HepG2 (cell line): ENCODE results near the gene GDF7. TPM values are rescaled to one million over a fixed set of nuclear protein-coding genes. Genes with fewer than 3 reads are reported as not detected.

Source experiments
- ADNP ChIP-seq: sonication (generic); formaldehyde crosslinking; IDR thresholded peaks from 2 replicates; pipeline ENCODE4 v1.4.0; 2020; ENCODE audit warnings: missing genetic modification reagents
- BCL3 ChIP-seq: sonication (generic); formaldehyde crosslinking; IDR thresholded peaks from 2 replicates; pipeline ENCODE4 v1.5.1; 2020; ENCODE audit warnings: mild to moderate bottlenecking, missing genetic modification reagents, moderate library complexity
- CBFB ChIP-seq: sonication (generic); formaldehyde crosslinking; IDR thresholded peaks from 2 replicates; pipeline ENCODE4 v1.4.0; 2020; ENCODE audit warnings: missing genetic modification reagents
- E2F2 ChIP-seq: sonication (generic); formaldehyde crosslinking; IDR thresholded peaks from 2 replicates; pipeline ENCODE4 v1.4.0; 2020; ENCODE audit warnings: missing genetic modification reagents, borderline replicate concordance
- ERF ChIP-seq: IDR thresholded peaks from 2 replicates; pipeline ENCODE4 v1.6.1; 2018; ENCODE audit warnings: missing biosample characterization, missing genetic modification reagents
- MXI1 ChIP-seq: IDR thresholded peaks from 3 replicates; pipeline ENCODE4 v1.6.1; 2012; ENCODE audit warnings: low read depth, low read length, inconsistent platforms, borderline replicate concordance
- NCOA1 ChIP-seq: sonication (generic); formaldehyde crosslinking; IDR thresholded peaks from 2 replicates; pipeline ENCODE4 v1.9.0; 2021; ENCODE audit warnings: missing genetic modification reagents
- PAWR ChIP-seq: sonication (generic); formaldehyde crosslinking; IDR thresholded peaks from 2 replicates; pipeline ENCODE4 v1.4.0; 2020; ENCODE audit warnings: missing genetic modification reagents, mild to moderate bottlenecking, borderline replicate concordance
- PHB2 ChIP-seq: fragments of 450-650 bp; IDR thresholded peaks from 2 replicates; pipeline ENCODE4 v1.6.1; 2018; ENCODE audit not compliant: partially characterized antibody
- RFX1 ChIP-seq: fragments of 450-650 bp; IDR thresholded peaks from 2 replicates; pipeline ENCODE4 v1.6.1; 2017
- SETDB1 ChIP-seq: sonication (generic); formaldehyde crosslinking; IDR thresholded peaks from 2 replicates; pipeline ENCODE4 v1.5.1; 2020; ENCODE audit warnings: missing genetic modification reagents, mild to moderate bottlenecking, borderline replicate concordance
- SMAD1 ChIP-seq: sonication (generic); formaldehyde crosslinking; IDR thresholded peaks from 2 replicates; pipeline ENCODE4 v1.4.0; 2020; ENCODE audit warnings: missing genetic modification reagents, low read depth, mild to moderate bottlenecking, borderline replicate concordance
- SP1 ChIP-seq, 2 experiments: fragments of 450-650 bp in 1 of 2; sonication (generic) in 1 of 2; formaldehyde crosslinking in 1 of 2; IDR thresholded peaks; 2 replicates each; pipeline versions ENCODE4 v1.4.0 to v1.6.1; 2016 to 2020; ENCODE audit warnings: missing genetic modification reagents in 1 of 2
- SP4 ChIP-seq: sonication (generic); formaldehyde crosslinking; IDR thresholded peaks from 2 replicates; pipeline ENCODE4 v1.8.1; 2023; ENCODE audit warnings: mild to moderate bottlenecking, missing genetic modification reagents
- SRSF4 ChIP-seq: fragments of 200-400 bp; formaldehyde crosslinking; IDR thresholded peaks from one replicate; pipeline ENCODE4 v1.6.1; 2018; ENCODE audit warnings: mild to moderate bottlenecking, low read depth, low read length, moderate library complexity; ENCODE audit not compliant: poor library complexity, severe bottlenecking
- ZBTB1 ChIP-seq: sonication (generic); formaldehyde crosslinking; IDR thresholded peaks from 2 replicates; pipeline ENCODE4 v1.4.0; 2020; ENCODE audit warnings: missing genetic modification reagents, borderline replicate concordance
- ZNF160 ChIP-seq: sonication (generic); formaldehyde crosslinking; IDR thresholded peaks from 2 replicates; pipeline ENCODE4 v1.8.0; 2022; ENCODE audit warnings: mild to moderate bottlenecking, inconsistent platforms, missing genetic modification reagents
- ZNF274 ChIP-seq: sonication (generic); formaldehyde crosslinking; IDR thresholded peaks from 2 replicates; pipeline ENCODE4 v1.5.1; 2020; ENCODE audit warnings: mild to moderate bottlenecking, missing genetic modification reagents
- ZNF549 ChIP-seq: sonication (generic); formaldehyde crosslinking; IDR thresholded peaks from 2 replicates; pipeline ENCODE4 v1.5.0; 2020; ENCODE audit warnings: missing genetic modification reagents
- ZNF598 ChIP-seq: sonication (generic); formaldehyde crosslinking; IDR thresholded peaks from 2 replicates; pipeline ENCODE4 v1.5.1; 2020; ENCODE audit warnings: mild to moderate bottlenecking, missing genetic modification reagents, borderline replicate concordance
- ZNF713 ChIP-seq: sonication (generic); formaldehyde crosslinking; IDR thresholded peaks from 2 replicates; pipeline ENCODE4 v1.4.0; 2020; ENCODE audit warnings: mild to moderate bottlenecking, missing genetic modification reagents
- ZXDC ChIP-seq: sonication (generic); formaldehyde crosslinking; IDR thresholded peaks from 2 replicates; pipeline ENCODE4 v1.5.0; 2020; ENCODE audit warnings: mild to moderate bottlenecking, missing genetic modification reagents
- polyA plus RNA-seq, 8 experiments: library from polyadenylated mRNA; depleted of rRNA in 3 of 8; stranded (reverse) in 7 of 8; unstranded in 1 of 8; fragments of >200 nt; fragmentation: Illumina TruSeq in 4 of 8; extraction: Trizol in 4 of 8; gene quantifications; 2 replicates each; pipeline versions ENCODE4 v1.2.1 to v1.2.3, GENCODE V29; 2011 to 2016; ENCODE audit warnings: low read depth in 4 of 8, missing spikeins in 1 of 8, mixed read lengths in 1 of 8; ENCODE audit not compliant: insufficient read depth in 1 of 8
- total RNA-seq, 5 experiments: library from RNA; depleted of rRNA; stranded (reverse); fragments of >200 nt; fragmentation: Illumina TruSeq; extraction: Trizol; gene quantifications; 2 replicates each; pipeline ENCODE4 v1.2.3, GENCODE V29; 2016; ENCODE audit warnings: low read depth in 1 of 5
- TF ChIP-seq, protein P1 (sequence below): sonication (generic); formaldehyde crosslinking; IDR thresholded peaks from 2 replicates; pipeline ENCODE4 v1.9.0; 2021; ENCODE audit warnings: missing genetic modification reagents, mild to moderate bottlenecking, borderline replicate concordance

The GDF7 gene
- total and polyA plus RNA-seq, 2 of the 13 experiments (the other 11 are each of a cell fraction or from before 2014, with no cell fraction given), result 1.6 to 15.0 TPM

DNA sequence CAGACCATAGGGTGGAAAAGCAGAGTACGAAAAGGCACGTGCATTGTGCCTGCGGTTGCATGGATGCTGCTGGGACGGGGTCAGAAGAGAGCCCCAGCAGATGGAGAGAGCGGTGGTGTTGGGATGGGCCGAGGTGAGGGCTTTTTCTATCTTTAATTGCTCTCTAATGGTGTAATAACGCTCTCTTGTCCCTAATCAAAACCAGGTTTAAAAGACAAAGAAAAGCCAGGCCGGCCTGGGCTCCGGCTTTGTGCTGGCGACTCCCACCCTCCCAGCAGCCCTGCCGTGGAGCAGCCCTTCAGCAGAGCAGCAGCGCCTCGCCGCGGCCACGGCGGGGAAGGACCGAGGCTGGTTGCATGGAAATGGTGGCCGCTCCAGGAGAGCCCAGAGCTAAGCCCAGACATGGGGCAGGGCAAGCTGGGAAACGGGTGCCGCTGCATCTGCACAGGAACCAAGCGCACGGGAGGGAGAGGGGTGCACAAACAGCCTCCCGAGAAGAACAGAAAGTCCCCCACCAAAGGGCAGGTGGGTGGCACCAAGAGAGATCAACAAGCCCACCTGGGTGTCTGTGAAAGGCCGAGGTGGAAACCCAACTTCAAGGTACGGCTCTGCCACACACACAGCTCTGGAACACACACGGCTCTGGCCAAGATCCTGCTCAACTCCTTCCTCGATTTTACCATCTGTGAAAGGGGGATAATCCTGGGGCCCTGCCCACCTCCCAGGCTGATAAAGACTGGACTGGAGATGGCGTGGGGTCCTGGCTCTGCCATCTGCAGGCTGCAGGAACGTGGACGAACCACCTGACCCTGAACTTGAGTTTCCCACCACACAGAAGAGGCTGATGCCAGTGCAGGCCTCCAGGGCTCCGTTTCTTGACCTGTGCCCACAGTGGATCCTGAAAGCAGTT is 31.0 kb upstream of the GDF7 start (continued):
- TF ChIP-seq SETDB1 (CRISPR knock-in tag), result no peak
- peak; percentile 67; the same call in 1 of the 2 replicates for TF ChIP-seq SP4 (CRISPR knock-in tag)
- TF ChIP-seq BCL3 (CRISPR knock-in tag), result peak; percentile 86
- TF ChIP-seq ERF (CRISPR knock-in tag), result peak; percentile 90
- no peak for TF ChIP-seq PAWR
- TF ChIP-seq ZBTB1 (CRISPR knock-in tag), result no peak
- TF ChIP-seq MXI1, result peak; percentile 63; the same call in 1 of the 3 replicates
- no peak for TF ChIP-seq ZNF549 (CRISPR knock-in tag)
- TF ChIP-seq, protein P1, sequence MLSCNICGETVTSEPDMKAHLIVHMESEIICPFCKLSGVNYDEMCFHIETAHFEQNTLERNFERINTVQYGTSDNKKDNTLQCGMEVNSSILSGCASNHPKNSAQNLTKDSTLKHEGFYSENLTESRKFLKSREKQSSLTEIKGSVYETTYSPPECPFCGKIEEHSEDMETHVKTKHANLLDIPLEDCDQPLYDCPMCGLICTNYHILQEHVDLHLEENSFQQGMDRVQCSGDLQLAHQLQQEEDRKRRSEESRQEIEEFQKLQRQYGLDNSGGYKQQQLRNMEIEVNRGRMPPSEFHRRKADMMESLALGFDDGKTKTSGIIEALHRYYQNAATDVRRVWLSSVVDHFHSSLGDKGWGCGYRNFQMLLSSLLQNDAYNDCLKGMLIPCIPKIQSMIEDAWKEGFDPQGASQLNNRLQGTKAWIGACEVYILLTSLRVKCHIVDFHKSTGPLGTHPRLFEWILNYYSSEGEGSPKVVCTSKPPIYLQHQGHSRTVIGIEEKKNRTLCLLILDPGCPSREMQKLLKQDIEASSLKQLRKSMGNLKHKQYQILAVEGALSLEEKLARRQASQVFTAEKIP, result no peak
- TF ChIP-seq ZXDC, result 0 out of 2 replicates have a peak, but pooled peaks have one; percentile 79
- no peak for TF ChIP-seq NCOA1 (CRISPR knock-in tag)
- no peak for TF ChIP-seq PHB2
- TF ChIP-seq SMAD1 (CRISPR knock-in tag), result peak; percentile 62; the same call in 1 of the 2 replicates
- peak; percentile 47; the same call in 1 of the 2 replicates for TF ChIP-seq ZNF274
- TF ChIP-seq ADNP (CRISPR knock-in tag), result no peak
- no peak for TF ChIP-seq SRSF4
- TF ChIP-seq CBFB (CRISPR knock-in tag), result peak; percentile 79
- no peak for TF ChIP-seq RFX1
- TF ChIP-seq ZNF160 (CRISPR knock-in tag), result no peak
- TF ChIP-seq ZNF598 (CRISPR knock-in tag), result peak; percentile 71
- no peak for TF ChIP-seq E2F2 (CRISPR knock-in tag)
- TF ChIP-seq SP1 (IDR thresholded peaks at IDR 0.05), result no peak
- peak; percentile 68; the same call in 1 of the 2 replicates for TF ChIP-seq SP1 (CRISPR knock-in tag; IDR thresholded peaks at IDR 0.05)
- TF ChIP-seq ZNF713 (CRISPR knock-in tag), result peak; percentile 38; the same call in 1 of the 2 replicates
